NCI-H1694 treated with DMSO at 0.1 percent for 48 hours (cell line): ENCODE data around the gene MKRN1.
A peak's percentile ranks its signal among the peaks of the same experiment; 100 is the strongest.
"Not testable (repeated sequence)": the region's sequence is repeated elsewhere in the genome, so short reads cannot be mapped to it uniquely, and the experiment has no call there.

Experiments
- DNase-seq: peaks from one replicate; lab custom pipeline; 2025; lab: John Stamatoyannopoulos, UW

Gene MKRN1

GRCh38 chr7:140479062-140479738, at the start of gene MKRN1:
Gene MKRN1, minus strand, starts transcription at chr7:140479505. Its CDS starts 161 bp downstream, at chr7:140479344.
- peak; percentile 94 for DNase-seq

- no peak for DNase-seq
These were observed 47.7 kb upstream of the MKRN1 start for GRCh38 chr7:140526787-140527664.

- no peak for DNase-seq
These were observed 46.9 kb upstream of the MKRN1 start for GRCh38 chr7:140526214-140526613.

- DNase-seq = no peak
These were observed 46.4 kb upstream of the MKRN1 start for GRCh38 chr7:140525743-140526142.

GRCh38 chr7:140521421-140521820, 42.1 kb upstream of the MKRN1 start:
- no peak for DNase-seq

GRCh38 chr7:140519007-140519399, 39.7 kb upstream of the MKRN1 start:
- no peak for DNase-seq

GRCh38 chr7:140518370-140519006, 39.2 kb upstream of the MKRN1 start:
- DNase-seq = no peak

- peak; percentile 93 for DNase-seq
These were observed 38.5 kb upstream of the MKRN1 start for GRCh38 chr7:140517546-140518369.

GRCh38 chr7:140512317-140513000, 33.2 kb upstream of the MKRN1 start:
- peak; percentile 3 for DNase-seq

- DNase-seq = no peak
These were observed 30.5 kb upstream of the MKRN1 start for GRCh38 chr7:140509789-140510188.

GRCh38 chr7:140507556-140507955, 28.3 kb upstream of the MKRN1 start:
- peak; percentile 14 for DNase-seq

- DNase-seq = peak; percentile 79
These were observed 27.6 kb upstream of the MKRN1 start for GRCh38 chr7:140506788-140507464.

- no peak for DNase-seq
These were observed 22.7 kb upstream of the MKRN1 start for GRCh38 chr7:140501966-140502365.

- DNase-seq = not testable (repeated sequence)
These were observed 18.5 kb upstream of the MKRN1 start for GRCh38 chr7:140497807-140498206.

- DNase-seq = no peak
These were observed 18.0 kb upstream of the MKRN1 start for GRCh38 chr7:140497241-140497769.

GRCh38 chr7:140495514-140496097, 16.3 kb upstream of the MKRN1 start:
- DNase-seq = no peak

GRCh38 chr7:140494867-140495266, 15.6 kb upstream of the MKRN1 start:
- no peak for DNase-seq

- DNase-seq = no peak
These were observed 9.7 kb upstream of the MKRN1 start for GRCh38 chr7:140489026-140489359.

GRCh38 chr7:140485500-140486265, 6.4 kb upstream of the MKRN1 start:
- no peak for DNase-seq
